Karpas-422 (cell line): ENCODE measurements around the gene SUCLG2. TPM values are rescaled to one million over a fixed set of nuclear protein-coding genes. Genes with fewer than 3 reads are reported as not detected.

Experiments used
- DNase-seq: peaks from one replicate; pipeline ENCODE4 v3.0.0-alpha.2; 2015
- H2AFZ ChIP-seq: fragments of 200-600 bp; sonication (generic); 2 replicates; pipeline ENCODE4 v1.6.1; 2014; ENCODE audit warnings: antibody characterized with exemption, low read length, mixed read lengths
- H3K27ac ChIP-seq: fragments of 200-600 bp; sonication (generic); 2 replicates; pipeline ENCODE4 v1.5.1; 2014; ENCODE audit warnings: mild to moderate bottlenecking, low read length, moderate library complexity
- H3K27me3 ChIP-seq: fragments of 200-600 bp; sonication (generic); 2 replicates; pipeline ENCODE4 v1.6.1; 2014; ENCODE audit warnings: low read length, mixed read lengths
- H3K36me3 ChIP-seq: fragments of 200-600 bp; sonication (generic); 2 replicates; pipeline ENCODE4 v1.6.1; 2014; ENCODE audit warnings: low read length, mixed read lengths; ENCODE audit not compliant: insufficient read depth
- H3K4me1 ChIP-seq: fragments of 200-600 bp; sonication (generic); 2 replicates; pipeline ENCODE4 v1.6.1; 2014; ENCODE audit warnings: mild to moderate bottlenecking, low read length, mixed read lengths
- H3K4me2 ChIP-seq: fragments of 200-600 bp; sonication (generic); 2 replicates; pipeline ENCODE4 v1.6.1; 2014; ENCODE audit warnings: low read length, low read depth, mild to moderate bottlenecking; ENCODE audit not compliant: poor library complexity, severe bottlenecking
- H3K4me3 ChIP-seq: fragments of 200-600 bp; sonication (generic); 2 replicates; pipeline ENCODE4 v1.5.1; 2014; ENCODE audit warnings: mild to moderate bottlenecking, antibody characterized with exemption, low read length, mixed read lengths
- H3K79me2 ChIP-seq: fragments of 200-600 bp; sonication (generic); 2 replicates; pipeline ENCODE4 v1.6.1; 2014; ENCODE audit warnings: mild to moderate bottlenecking, low read length, mixed read lengths
- H3K9ac ChIP-seq: fragments of 200-600 bp; sonication (generic); 2 replicates; pipeline ENCODE4 v1.6.0; 2014; ENCODE audit warnings: low read length
- H3K9me2 ChIP-seq: fragments of 200-600 bp; sonication (generic), shearing (Covaris generic); replicated peaks from 2 replicates; pipeline ENCODE4 v1.6.0; 2014; ENCODE audit warnings: mild to moderate bottlenecking, low read length, moderate library complexity; ENCODE audit not compliant: insufficient read depth
- H3K9me3 ChIP-seq: fragments of 300-700, 200-600 bp; sonication (generic); 2 replicates; pipeline ENCODE4 v1.6.1; 2014; ENCODE audit warnings: low read length, mixed read lengths
- H4K20me1 ChIP-seq: fragments of 200-600 bp; sonication (generic); 2 replicates; pipeline ENCODE4 v1.6.1; 2014; ENCODE audit warnings: mild to moderate bottlenecking, antibody characterized with exemption, low read length, low read depth; ENCODE audit not compliant: insufficient read depth
- total RNA-seq: library from RNA; depleted of rRNA; stranded (reverse); fragments of >200 nt; shearing (Covaris generic); gene quantifications from 2 replicates; pipeline ENCODE4 v1.2.3, GENCODE V29; 2014; ENCODE audit warnings: low replicate concordance

The SUCLG2 gene
- total RNA-seq, 1 experiment from 2014 or later = 53.6 TPM

- H3K4me2 ChIP-seq = no peak overlapping the region
- H3K4me3 ChIP-seq = no peak overlapping the region
- no peaks in the 10 kb centered on the region for H3K27me3 ChIP-seq
- no peaks in the 10 kb centered on the region for H4K20me1 ChIP-seq
- DNase-seq = no peak
- H3K4me1 ChIP-seq = no peaks in the 10 kb centered on the region
- H3K36me3 ChIP-seq = peaks cover 12% of the 10 kb centered on the region
- H3K9me3 ChIP-seq = no peaks in the 10 kb centered on the region
- no peaks in the 10 kb centered on the region for H3K79me2 ChIP-seq
- H2AFZ ChIP-seq = no peak overlapping the region
- H3K9ac ChIP-seq = no peak overlapping the region
- H3K27ac ChIP-seq = no peak overlapping the region
- no peaks in the 10 kb centered on the region for H3K9me2 ChIP-seq
These were observed 251.5 kb downstream of the SUCLG2 start for GRCh38 chr3:67402873-67403272.

DNA sequence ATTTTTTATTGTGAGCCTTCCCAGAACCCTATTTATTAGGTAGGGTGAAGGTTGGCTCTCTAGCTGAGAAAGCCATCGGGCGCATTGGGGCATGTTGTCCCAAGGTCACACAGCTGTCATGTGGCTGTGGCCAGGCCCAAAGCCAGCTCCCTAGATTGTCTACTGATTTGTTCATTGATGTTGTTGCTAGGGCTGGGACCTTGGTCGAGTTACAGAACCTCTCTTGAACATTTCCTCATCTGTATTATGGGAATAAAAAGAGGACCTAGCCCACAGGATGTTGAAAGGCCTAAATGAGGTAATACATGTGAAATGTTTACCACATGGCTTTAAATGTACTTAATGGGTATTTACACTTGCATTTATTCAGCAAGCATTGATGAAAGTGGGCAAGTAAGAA is 252.5 kb downstream of the SUCLG2 start:
- Histone ChIP-seq H3K4me3 (no peak overlapping the region), H3K27ac (no peak overlapping the region), H3K9me2 (no peaks in the 10 kb centered on the region), H2AFZ (no peak overlapping the region), H4K20me1 (no peaks in the 10 kb centered on the region), H3K4me1 (no peaks in the 10 kb centered on the region), H3K9ac (no peak overlapping the region), H3K27me3 (no peaks in the 10 kb centered on the region), H3K79me2 (no peaks in the 10 kb centered on the region), H3K36me3 (peaks cover 12% of the 10 kb centered on the region), H3K9me3 (no peaks in the 10 kb centered on the region), H3K4me2 (no peak overlapping the region)
- DNase-seq = no peak

DNA sequence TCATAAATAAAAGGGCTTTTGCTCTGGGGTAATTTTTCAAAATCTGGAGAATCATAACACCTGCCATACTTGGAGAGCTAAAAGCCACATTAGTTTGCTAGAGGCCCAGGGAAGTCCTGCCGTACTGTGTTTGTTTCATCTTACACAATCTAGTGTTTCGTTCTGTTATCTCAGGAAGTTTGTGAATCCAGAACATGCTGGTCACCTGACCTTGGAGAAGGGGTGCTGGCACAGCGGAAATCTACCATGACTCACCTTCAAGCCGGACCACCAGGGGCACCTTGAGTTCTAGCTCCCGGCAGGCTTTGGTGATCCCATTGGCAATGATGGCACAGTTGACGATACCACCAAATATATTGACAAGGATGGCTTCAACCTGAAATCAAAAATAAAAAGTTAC is 253.9 kb downstream of the SUCLG2 start:
- no peak overlapping the region for H2AFZ ChIP-seq
- no peak overlapping the region for H3K4me3 ChIP-seq
- no peak overlapping the region for H3K27ac ChIP-seq
- H3K4me1 ChIP-seq = no peaks in the 10 kb centered on the region
- DNase-seq = no peak
- no peak overlapping the region for H3K4me2 ChIP-seq
- no peak overlapping the region for H3K9ac ChIP-seq
- no peaks in the 10 kb centered on the region for H3K9me3 ChIP-seq
- H3K79me2 ChIP-seq = no peaks in the 10 kb centered on the region
- H3K36me3 ChIP-seq = peaks cover 12% of the 10 kb centered on the region
- no peaks in the 10 kb centered on the region for H3K27me3 ChIP-seq
- no peaks in the 10 kb centered on the region for H3K9me2 ChIP-seq
- no peaks in the 10 kb centered on the region for H4K20me1 ChIP-seq

- Histone ChIP-seq H3K4me2 (peak overlapping the region; percentile 24), H3K9me2 (no peaks in the 10 kb centered on the region), H3K36me3 (no peaks in the 10 kb centered on the region), H2AFZ (no peak overlapping the region), H3K4me1 (peaks cover 21% of the 10 kb centered on the region), H3K79me2 (no peaks in the 10 kb centered on the region; the same call in 1 of the 2 replicates), H3K4me3 (no peak overlapping the region), H4K20me1 (no peaks in the 10 kb centered on the region), H3K9ac (no peak overlapping the region), H3K27ac (peak overlapping the region; percentile 36; the same call in 1 of the 2 replicates), H3K27me3 (no peaks in the 10 kb centered on the region), H3K9me3 (no peaks in the 10 kb centered on the region)
- DNase-seq = peak; percentile 42
These were observed 265.2 kb downstream of the SUCLG2 start for GRCh38 chr3:67389176-67389575.

GRCh38 chr3:67388738-67389137 is 265.7 kb downstream of the SUCLG2 start:
- Histone ChIP-seq H3K27me3 (no peaks in the 10 kb centered on the region), H2AFZ (no peak overlapping the region), H3K9ac (no peak overlapping the region), H3K4me2 (no peak overlapping the region), H3K9me3 (no peaks in the 10 kb centered on the region), H3K4me1 (peaks cover 21% of the 10 kb centered on the region), H3K4me3 (no peak overlapping the region), H4K20me1 (no peaks in the 10 kb centered on the region), H3K27ac (no peak overlapping the region), H3K36me3 (no peaks in the 10 kb centered on the region), H3K9me2 (no peaks in the 10 kb centered on the region), H3K79me2 (no peaks in the 10 kb centered on the region; the same call in 1 of the 2 replicates)
- DNase-seq = no peak

DNA sequence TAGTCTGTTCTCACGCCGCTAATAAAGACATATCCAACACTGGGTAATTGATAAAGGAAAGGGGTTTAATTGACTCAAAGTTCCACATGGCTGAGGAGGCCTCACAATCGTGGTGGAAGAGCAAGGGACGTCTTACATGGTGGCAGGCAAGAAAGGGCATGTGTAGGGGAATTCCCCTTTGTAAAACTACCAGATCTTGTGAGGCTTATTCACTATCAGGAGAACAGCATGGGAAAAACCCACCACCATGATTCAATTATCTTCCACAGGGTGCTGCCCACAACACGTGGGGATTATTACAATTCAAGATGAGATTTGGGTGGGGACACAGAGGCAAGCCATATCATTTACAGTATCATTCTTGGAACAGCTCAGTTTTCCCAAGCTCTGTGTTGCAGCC is 268.0 kb downstream of the SUCLG2 start:
- Histone ChIP-seq H4K20me1 (no peaks in the 10 kb centered on the region), H3K4me2 (no peak overlapping the region), H3K9me2 (no peaks in the 10 kb centered on the region), H3K9ac (no peak overlapping the region), H3K27me3 (no peaks in the 10 kb centered on the region), H3K4me1 (peaks cover 21% of the 10 kb centered on the region), H2AFZ (no peak overlapping the region), H3K27ac (no peak overlapping the region), H3K79me2 (no peaks in the 10 kb centered on the region), H3K36me3 (no peaks in the 10 kb centered on the region), H3K4me3 (no peak overlapping the region), H3K9me3 (no peaks in the 10 kb centered on the region)
- no peak for DNase-seq

GRCh38 chr3:67384760-67385397 is 269.5 kb downstream of the SUCLG2 start:
- Histone ChIP-seq H3K36me3 (no peaks in the 10 kb centered on the region), H3K27ac (no peak overlapping the region), H3K9ac (no peak overlapping the region), H4K20me1 (no peaks in the 10 kb centered on the region), H2AFZ (no peak overlapping the region), H3K4me2 (peak overlapping the region; percentile 14), H3K9me2 (no peaks in the 10 kb centered on the region), H3K9me3 (no peaks in the 10 kb centered on the region), H3K4me3 (no peak overlapping the region), H3K4me1 (peaks cover 19% of the 10 kb centered on the region), H3K27me3 (no peaks in the 10 kb centered on the region), H3K79me2 (no peaks in the 10 kb centered on the region)
- DNase-seq = peak; percentile 88

- Histone ChIP-seq H3K9ac (no peak overlapping the region), H3K9me2 (no peaks in the 10 kb centered on the region), H2AFZ (no peak overlapping the region), H3K4me2 (no peak overlapping the region), H3K79me2 (no peaks in the 10 kb centered on the region), H4K20me1 (no peaks in the 10 kb centered on the region), H3K4me1 (peaks cover 14% of the 10 kb centered on the region), H3K4me3 (no peak overlapping the region), H3K9me3 (no peaks in the 10 kb centered on the region), H3K27ac (no peak overlapping the region), H3K27me3 (no peaks in the 10 kb centered on the region), H3K36me3 (no peaks in the 10 kb centered on the region)
- DNase-seq = no peak
These were observed 270.4 kb downstream of the SUCLG2 start for GRCh38 chr3:67384016-67384415.
